GM12872 (cell line): ENCODE measurements around the gene FAU.

Experiments
- CTCF ChIP-seq: IDR thresholded peaks from 3 replicates; pipeline ENCODE4 v1.5.1; 2011; ENCODE audit warnings: low read depth, mild to moderate bottlenecking, low read length, moderate library complexity; ENCODE audit not compliant: insufficient read depth

FAU gene

GRCh38 chr11:65134952-65135632, 13.2 kb upstream of the FAU start:
- TF ChIP-seq CTCF = no peak

GRCh38 chr11:65134240-65134951, 12.5 kb upstream of the FAU start, which contains the start of gene SYVN1:
Gene SYVN1 (minus strand): TSS chr11:65134519. CDS start chr11:65133601, 918 bp downstream.
- no peak for TF ChIP-seq CTCF

- no peak for TF ChIP-seq CTCF
Measured at GRCh38 chr11:65133724-65134123, 11.8 kb upstream of the FAU start.

GRCh38 chr11:65132988-65133700, 11.2 kb upstream of the FAU start:
- no peak for TF ChIP-seq CTCF

- TF ChIP-seq CTCF = no peak
Measured at GRCh38 chr11:65132238-65132987, 10.5 kb upstream of the FAU start.

- TF ChIP-seq CTCF = no peak
Measured at GRCh38 chr11:65131895-65132237, 9.9 kb upstream of the FAU start.

GRCh38 chr11:65131417-65131776, 9.5 kb upstream of the FAU start:
- TF ChIP-seq CTCF = no peak
